ENCODE measurements around the gene DNMT3L.
"Not testable (repeated sequence)": the region's sequence is repeated elsewhere in the genome, so short reads cannot be mapped to it uniquely, and the experiment has no call there.

Gene DNMT3L

DNA sequence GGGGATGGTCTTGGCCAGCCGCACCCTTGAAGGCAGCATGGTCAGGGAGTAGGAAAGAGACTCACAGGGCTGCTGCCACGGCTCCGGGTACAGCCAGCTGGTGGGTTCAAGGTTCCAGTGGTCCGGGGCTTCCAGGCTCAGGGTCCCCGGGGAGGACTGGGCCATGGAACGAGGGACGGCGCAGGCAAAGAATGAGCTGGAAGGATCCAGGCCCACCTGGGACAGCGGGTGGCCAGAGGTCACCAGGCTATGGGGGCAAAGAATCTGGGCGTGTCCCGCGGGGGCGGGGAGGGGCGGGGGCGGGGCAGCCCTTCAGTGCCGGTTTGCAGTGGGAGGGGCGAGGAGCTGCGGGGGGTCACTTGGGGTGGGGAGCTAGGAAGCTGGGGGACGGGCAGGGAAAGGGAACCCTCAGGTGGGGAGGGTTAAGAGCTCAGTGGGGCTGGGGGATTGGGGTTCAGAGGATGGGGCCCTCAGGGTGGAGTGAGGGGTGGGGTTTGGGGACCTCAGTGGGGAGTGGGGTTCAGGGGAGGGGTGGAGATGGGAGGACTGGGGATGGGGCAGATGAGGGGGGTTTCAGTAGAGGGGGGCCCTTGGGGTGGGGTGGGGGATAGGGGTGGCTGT, at the start of gene DNMT3L:
Gene DNMT3L (minus strand): TSS at position 223 of the 621 bp plus-strand sequence. CDS start 638 bp downstream, outside the sequence.
- no peak for DNase-seq

DNA sequence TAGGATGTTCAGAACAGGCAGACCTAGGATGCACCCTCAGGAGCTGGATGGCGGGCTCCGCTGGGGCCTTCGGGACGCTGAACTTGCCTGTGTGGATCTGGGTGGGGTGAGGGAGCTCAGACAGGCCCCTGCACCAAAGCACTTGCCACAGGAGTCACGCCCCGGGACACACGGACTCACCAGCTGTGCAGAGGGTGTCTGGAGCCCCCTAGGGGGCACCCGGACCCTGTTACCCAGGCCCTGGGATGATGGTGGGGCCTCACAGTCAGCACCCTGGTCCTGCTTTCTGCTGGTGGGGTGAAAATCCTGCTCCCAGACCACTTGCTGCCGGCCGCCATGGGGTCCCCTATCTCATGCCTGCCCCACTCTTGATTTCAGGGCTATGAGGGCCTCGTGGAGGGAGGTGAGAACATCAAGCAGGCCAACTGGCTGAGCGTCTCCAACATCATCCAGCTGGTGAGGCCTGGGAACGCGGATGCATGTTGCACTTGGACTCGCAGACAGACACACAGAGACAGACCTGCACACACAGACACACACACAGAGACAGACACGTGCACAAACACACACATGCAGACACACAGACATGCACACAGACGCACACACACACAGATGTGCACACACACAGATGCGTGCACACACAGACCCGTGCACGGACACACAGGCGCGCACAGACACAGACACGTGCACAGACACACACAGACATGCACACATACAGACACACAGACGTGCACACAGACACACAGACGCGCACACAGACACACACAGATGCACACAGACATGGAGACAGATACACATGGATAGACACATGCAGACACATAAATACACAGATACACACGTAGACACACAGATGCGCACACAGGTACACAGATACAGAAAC, 49.2 kb upstream of the DNMT3L start:
- no peak for DNase-seq

DNA sequence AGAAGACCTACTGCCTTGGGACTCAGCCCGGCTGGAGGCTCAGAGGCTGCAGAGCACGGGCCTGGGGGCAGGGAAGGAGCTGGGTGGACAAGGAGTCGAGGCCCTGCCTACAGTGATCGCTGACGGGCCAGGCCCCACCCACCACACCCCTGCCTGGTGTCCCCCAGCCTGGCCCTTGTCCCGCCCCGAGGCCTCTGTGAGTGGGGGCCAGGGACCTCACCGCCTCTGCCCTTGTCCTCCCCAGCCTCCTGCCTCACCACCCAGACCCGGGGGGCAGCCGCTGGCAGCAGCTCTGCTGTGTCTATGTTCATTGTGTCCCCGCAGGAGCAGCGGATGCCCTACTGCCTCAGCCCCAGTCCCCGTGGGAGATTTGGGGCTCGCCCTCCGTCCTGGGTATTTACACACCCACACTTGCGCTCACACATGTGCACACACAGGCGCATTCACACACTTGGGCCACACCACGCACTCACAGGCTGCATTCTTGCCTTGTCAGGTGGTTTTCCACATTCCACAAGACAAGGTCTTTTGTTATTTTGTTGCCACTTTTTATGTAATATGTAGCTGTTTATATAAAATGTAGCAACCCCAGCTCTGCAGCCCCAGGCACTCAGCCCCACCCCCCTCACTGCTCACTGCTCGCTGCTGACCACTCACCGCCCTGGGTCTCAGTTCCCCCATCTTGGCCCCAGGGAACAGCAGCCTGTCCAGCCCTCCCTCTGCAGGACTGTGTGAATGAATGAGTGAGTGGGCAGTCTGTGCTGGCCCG, 45.4 kb upstream of the DNMT3L start:
- no peak for DNase-seq

DNA sequence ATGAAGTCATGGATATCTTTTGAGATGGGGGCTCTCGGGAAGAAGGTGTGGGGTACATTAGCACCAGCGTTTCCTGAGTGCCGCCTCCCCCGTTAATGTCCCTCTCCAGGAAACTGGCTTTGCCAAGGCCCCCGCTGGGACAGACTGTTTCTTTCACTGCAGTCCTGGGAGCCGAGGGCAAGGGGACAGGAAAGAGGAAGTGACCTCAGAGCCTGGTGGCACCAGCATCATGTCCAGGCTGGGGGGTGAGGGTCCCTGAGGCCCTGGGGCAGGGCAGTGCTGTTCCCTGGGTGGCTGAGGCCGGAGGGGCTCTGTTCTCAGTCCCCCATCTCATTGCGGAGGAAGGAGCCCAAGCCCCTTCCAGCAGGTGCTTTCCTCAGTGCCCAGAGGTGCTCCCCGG, 44.0 kb upstream of the DNMT3L start:
- no peak for DNase-seq

DNA sequence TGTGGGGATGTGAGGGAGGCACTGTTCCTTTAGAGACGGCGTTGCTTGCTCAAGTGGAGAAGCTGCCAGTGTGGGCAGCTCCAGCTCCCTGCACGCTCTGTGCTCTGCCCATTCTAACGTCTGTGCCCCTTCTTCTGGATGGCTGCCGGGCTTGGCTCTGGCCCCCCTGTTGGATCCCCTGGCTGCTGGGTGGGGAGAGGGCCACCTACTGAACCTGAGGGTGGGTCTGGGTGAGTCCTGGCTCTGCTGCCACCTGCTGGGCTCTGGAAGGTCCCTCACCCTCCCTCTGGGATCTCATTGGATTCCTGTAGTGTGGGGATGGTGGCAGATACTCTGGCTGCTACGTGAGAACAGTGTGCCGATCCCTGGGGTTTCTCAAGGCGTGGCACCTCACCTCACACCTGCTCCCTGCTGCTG, 43.2 kb upstream of the DNMT3L start:
- no peak for DNase-seq

DNA sequence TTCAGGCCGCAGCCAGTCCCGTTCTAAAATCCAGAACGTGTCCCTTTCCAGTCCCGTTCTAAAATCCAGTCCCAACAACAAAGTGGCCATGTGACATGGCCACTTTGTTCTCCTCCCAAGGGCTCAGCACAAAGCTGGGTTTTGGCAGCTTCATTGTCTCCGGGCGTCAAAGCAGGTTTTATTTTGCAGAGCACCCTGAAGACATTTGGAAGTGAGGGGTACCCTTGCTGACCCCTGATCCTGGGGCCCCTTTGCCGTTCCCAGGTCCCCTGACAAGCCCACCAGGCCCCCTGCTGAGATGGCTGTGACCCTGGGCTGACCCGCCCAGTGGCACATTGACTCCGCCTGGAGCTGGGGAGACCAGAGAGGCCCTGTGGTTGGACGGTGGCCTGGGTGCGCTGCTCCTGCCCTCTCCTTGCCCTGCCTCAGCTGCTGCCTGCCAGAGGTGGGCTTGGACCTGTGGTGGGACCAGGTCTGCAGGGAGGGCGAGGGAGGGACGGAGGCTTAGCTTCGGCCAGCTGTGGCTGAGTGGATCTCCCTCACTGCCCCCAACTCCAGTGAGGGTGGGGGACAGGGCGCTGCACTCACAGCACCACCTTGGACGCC, 42.4 kb upstream of the DNMT3L start:
- no peak for DNase-seq

DNA sequence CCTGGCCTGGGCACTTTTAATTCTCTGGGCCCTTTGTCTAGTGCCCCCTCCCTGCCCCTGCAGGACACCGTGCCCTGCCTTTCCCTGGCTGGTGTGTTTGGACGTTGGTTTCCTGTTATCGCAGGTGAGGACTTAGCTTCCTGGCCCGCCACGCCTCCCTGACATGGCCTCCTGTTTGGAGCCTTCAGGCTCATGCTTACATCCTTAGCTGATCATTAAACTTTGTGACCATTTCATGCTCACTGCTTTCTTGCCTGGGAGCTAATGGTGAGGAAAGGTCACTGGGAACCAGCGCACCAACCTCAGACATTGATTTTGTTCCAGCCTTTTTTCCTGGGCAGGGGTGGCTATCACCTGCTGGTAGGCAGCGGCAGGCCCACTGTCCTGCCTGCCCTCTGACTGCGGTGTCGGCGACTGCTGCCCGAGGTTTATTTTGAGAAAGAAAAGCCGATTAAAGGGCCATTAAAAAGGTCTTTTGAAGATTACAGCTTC, 41.8 kb upstream of the DNMT3L start:
- no peak for DNase-seq

DNA sequence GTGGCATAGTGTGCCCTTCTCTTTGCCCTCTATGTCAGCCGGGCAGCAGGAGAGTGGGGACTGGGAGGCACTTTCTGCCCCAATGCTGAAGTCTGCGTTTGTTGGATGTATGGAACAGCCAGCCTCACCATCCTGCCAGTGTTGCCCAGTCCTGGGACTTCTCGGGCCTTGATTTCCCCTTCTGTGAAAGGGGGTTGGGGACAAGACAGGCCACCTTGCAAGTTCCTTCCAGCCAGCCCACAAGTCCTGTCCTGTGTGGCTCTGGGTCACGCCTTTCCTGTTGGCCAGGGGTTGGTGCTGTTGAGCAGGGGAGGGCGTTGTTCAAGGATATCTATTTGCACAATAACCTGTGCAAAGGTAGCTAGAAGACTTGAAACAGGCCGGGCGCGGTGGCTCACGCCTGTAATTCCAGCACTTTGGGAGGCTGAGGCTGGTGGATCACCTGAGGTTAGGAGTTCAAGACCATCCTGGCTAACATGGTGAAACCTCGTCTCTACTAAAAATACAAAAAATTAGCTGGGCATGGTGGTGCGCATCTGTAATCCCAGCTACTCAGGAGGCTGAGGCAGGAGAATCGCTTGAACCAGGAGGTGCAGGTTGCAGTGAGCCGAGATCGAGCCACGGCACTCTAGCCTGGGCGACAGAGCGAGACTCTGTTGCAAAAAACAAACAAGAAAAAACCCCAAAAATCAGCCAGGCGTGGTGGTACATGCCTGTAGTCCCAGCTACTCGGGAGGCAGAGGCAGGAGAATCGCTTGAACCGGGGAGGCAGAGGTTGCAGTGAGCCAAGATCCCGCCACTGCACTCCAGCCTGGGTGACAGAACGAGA, 41.1 kb upstream of the DNMT3L start:
- not testable (repeated sequence) for DNase-seq

DNA sequence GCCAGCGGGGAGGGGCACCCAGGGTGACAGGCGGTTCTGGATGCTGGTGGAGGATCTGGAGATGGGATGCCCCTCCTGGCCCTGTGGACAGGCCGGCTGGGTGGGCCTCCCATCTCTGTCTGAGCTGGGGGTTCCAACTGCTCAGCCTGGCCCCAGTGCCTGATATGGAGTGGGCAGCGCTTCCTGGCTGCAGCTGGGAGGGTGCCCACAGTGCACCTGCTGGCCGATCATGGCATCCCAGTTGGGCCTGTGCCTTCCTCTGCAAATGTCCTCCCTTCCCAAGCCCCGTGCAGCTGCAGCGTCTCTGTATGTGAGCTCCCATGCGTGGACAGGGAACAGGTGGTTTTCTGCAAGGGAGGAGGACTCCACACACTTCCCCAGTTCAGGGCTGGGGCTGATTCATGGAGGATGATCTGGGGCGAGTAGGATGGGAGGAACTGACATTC, 40.3 kb upstream of the DNMT3L start:
- DNase-seq: no peak

DNA sequence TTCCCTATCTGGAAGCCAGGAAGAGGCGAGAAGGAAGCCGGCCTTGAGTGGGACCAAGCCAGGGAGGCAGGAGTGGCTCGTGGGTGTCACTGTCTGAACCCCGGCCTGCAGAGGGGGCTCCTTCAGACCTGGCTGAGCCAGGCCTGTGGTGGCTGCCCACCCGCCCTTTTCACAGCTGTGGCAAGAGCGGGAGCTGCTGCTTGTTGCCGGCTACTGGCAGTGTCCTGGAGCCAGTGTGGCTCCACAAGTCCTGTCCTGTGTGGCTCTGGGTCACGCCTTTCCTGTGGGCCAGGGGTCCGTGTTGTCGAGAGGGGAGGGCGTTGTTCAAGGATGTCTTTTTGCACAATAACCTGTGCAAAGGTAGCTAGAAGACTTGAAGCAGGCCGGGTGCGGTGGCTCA, 39.4 kb upstream of the DNMT3L start:
- DNase-seq: no peak

DNA sequence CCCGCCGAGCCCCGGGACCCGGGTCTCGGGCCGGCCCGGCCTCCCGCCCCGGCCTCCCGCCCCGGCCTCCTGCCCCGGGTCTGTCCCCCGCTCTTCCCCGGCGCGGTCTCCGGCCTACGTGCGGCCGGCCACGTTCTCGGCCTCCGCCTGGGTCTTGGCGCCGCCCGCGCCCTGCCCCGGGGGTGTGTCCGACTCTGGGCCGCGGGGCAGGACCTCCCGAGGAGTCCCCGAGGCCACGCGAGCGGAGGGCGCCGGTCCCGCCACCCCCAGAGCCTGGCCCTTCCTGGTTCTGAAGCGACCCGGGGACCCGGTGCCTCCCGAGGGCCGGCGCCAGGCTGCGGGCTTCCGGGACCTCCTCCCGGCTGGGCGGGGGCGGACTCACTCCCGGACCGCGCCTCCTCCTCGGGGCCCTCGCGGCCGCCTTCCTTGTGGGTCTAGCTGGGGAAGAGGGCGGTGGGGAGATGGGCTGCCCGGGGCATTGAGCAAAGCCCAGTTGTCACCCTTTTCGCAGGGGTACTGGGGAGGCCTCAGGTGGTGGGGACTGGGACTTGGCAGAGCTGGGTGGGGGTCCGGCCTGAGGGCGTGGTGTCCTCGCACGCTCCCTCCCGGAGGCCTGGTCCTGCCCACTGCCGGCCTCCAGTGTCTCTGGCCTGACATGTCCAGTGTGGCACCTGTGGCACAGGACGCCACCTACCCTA, 38.7 kb upstream of the DNMT3L start:
- DNase-seq: peak; percentile 54

DNA sequence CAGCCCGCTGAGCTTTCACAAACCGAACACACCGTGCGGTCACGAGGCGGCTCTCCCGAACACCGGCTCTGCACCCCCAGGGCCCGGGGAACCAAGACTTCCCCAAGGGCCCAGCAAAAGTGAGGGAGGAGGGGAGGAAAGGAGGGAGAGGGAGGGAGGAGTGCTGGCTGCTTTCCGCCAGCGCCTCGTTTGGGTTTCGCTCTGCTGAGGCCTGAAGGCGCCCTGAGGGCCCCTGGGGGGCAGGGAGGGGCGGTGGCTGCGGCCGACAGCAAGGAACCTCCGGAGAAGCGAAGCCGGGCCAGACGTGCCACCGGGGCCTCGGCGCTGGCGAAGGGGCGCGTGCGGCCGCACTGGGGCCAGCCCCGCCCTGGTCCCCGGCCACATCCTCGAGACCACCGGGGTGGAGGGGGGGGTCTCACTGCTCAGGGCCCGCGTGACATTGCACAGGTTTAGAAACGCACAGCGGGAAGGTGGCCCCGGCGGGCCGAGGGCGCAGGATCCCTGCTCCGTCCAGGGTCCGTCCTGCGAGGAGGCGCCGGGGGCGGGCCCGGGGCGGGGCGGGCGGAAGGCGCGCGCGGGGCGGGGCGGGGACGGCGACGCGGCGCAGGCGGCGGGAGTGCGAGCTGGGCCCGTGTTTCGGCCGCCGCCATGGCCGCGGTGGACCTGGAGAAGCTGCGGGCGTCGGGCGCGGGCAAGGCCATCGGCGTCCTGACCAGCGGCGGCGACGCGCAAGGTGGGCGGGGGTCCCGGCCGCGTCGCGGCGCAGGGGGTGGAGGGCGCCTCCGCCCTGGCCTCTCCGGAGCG, 38.0 kb upstream of the DNMT3L start, which contains the start of gene PFKL:
Gene PFKL (plus strand): TSS at position 596 of the 804 bp plus-strand sequence. CDS start 53 bp downstream, at position 649.
- DNase-seq: peak; percentile 58

DNA sequence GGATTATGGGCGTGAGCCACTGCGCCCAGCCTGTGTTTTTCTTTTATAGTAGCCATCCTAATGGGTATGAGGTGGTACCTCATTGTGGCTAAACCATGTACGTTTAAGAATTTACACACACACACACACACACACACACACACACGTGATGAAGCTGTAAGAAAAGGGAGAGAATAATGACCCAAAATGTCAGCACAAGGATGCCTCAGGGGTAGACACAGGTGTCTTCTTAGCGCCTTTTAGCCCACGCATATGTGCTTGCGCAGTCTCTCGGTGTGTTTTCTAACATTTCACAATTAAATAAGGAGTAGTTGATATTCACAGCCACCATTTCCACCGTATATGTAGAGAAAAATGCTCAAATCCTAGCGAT, 37.4 kb upstream of the DNMT3L start:
- no peak for DNase-seq

DNA sequence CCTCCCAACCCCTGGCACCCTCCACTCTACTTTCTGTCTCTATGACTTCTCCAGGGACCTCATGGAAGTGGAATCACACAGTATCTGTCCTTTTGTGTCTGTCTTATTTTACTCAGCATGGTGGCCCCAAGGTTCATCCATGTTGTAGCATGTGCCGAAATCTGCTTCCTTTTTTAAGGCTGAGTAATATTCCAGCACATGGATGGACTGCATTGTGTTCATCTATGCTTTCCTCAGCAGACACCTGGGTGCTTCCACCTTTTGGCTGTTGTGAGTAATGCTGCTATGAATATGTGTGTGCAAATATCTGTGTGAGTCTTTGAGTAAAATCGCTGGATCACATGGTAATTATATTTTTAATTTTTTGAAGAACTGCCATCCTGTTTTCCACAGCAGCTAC, 36.6 kb upstream of the DNMT3L start:
- DNase-seq: no peak

DNA sequence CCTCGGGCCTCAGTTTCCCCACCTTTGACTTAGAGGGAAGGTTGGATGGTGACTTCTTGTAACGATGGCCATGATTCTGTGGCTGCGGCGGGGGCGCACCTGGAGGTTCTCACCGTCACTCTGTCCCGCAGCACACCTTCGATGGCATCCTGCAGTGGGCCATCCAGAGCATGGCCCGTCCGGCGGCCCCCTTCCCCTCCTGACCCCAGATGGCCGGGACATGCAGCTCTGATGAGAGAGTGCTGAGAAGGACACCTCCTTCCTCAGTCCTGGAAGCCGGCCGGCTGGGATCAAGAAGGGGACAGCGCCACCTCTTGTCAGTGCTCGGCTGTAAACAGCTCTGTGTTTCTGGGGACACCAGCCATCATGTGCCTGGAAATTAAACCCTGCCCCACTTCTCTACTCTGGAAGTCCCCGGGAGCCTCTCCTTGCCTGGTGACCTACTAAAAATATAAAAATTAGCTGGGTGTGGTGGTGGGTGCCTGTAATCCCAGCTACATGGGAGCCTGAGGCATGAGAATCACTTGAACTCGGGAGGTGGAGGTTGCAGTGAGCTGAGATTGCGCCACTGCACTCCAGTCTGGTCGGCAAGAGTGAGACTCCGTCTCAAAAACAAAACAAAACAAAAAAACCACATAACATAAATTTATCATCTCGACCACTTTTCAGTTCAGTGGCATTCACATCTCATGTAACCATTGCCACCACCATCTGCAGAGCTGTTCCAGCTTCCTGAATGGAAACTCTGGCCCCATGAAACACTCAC, 36.0 kb upstream of the DNMT3L start:
- peak; percentile 79 for DNase-seq

DNA sequence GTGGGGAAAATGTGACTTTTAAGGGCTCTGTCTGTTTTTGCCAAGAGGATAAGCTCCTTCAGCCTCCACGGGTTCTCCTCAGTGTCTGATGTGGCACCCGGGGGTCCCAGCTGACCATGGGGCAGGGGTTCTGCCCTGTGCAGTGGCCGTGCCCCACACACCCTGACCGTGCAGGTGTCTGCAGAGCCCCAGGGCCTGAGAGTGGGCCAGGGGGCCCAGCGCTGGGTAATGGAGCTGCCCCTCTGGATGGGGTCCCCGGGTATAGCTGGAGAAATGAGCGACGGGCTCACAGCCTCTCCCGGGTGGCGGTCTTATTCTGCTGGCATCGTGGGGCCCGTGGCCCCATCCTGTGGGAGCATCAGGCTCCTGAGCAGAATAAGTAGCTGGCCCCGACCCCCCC, 35.2 kb upstream of the DNMT3L start:
- no peak for DNase-seq

DNA sequence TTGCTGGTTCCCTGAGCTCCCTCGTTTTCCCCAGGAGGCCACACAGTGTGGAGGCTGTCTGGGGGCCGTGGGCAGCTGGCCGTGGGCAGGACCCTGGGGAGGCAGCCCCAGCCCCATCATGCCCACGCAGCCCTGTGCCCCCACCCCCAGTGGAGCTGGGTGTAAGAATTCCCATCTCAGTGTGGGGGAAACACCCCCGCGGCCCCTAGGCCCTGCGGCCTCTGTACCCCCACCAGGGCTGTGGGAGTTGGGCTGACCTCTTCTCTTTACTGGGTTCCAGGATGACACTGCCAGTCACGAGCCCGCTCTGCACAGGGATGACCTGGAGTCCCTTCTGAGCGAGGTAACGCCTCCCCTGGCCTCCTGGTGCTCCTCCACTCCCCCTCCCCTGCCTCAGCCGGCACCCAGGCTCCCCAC, 34.4 kb upstream of the DNMT3L start:
- DNase-seq: no peak

DNA sequence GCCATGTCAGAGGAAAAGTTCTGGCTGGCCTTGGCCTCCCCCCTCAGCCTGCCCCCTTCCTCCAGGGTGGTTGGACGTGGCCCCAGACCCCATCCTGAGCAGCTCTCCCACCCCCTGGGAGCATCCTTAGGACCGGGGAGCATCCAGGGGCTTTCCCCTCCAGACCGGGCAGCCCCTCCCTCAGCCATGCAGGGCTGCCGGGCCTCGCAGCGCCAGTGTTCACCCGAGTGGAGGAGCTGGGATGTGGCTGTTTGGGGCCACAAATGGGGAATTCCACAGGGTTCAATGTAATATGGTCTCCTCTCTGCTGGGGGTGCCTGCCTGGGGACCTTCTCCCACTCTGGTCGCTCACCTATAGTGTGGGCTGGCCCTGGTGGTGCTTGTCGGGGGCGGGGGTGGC, 33.9 kb upstream of the DNMT3L start:
- DNase-seq: no peak

DNA sequence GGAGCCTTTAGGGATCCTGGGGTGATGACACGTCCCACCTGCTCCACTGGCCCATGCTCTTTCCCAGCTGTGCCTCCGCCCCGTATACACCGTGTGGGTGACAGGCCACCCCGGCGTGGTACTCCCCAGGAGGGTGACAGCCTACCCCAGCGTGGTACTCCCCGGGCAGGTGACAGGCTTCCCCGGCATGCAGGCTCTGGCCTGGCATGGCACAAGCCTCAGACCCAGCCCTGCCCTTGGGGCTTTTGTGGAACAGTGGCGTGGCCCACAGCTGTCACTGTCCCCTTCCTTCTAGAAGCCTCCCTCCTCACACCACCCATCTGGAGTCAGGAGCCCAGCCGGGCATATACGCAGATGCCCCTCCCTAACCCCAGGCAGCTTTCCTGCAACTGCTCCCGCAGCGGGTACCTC, 33.5 kb upstream of the DNMT3L start:
- no peak for DNase-seq

Data from HCEC 1CT (cell line).